Suprapubic skin (tissue), 4 donors: ENCODE measurements around the gene SERPING1.

Experiments used
- POLR2A ChIP-seq, 2 donors: fragments of 450-650 bp; IDR thresholded peaks; one replicate each; pipeline ENCODE4 v1.6.1; 2017; ENCODE audit warnings: antibody characterized with exemption in 2 of 2, mild to moderate bottlenecking in 2 of 2, moderate library complexity in 2 of 2
- POLR2AphosphoS5 ChIP-seq, 3 donors: sonication (generic); formaldehyde crosslinking; IDR thresholded peaks; one replicate each; pipeline ENCODE4 v1.6.1; 2017; ENCODE audit warnings: antibody characterized with exemption in 3 of 3
- TF ChIP-seq, protein P1 (sequence below), 2 donors: fragments of 200-600 bp in 1 of 2; fragments of 450-650 bp in 1 of 2; sonication (generic) in 1 of 2; IDR thresholded peaks; one replicate each; pipeline ENCODE4 v1.5.1; 2016 to 2019; ENCODE audit warnings: antibody characterized with exemption in 2 of 2, mild to moderate bottlenecking in 1 of 2, moderate library complexity in 1 of 2

DNA sequence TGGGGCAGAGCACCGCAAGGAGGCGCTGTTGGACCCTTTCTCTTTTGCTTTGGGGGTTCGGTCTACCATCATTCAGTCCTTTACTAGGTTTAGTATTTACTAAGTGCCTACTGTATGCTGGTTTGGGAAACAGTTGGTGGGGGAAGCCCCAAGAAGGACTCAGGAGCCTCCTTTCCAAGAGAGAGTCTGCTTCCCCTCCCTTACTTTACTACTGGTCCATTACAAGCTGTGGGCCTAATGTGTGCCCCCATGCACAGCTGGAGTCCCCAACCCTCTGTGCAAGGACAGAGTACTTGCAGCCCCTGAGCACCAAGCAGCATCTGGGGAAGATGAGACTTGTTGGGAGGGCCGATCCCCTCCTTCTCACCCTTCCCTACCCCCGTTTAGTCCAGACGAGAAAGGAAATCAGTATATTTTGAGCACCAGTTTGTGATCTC, 29.1 kb upstream of the SERPING1 start:
- TF ChIP-seq, protein P1, sequence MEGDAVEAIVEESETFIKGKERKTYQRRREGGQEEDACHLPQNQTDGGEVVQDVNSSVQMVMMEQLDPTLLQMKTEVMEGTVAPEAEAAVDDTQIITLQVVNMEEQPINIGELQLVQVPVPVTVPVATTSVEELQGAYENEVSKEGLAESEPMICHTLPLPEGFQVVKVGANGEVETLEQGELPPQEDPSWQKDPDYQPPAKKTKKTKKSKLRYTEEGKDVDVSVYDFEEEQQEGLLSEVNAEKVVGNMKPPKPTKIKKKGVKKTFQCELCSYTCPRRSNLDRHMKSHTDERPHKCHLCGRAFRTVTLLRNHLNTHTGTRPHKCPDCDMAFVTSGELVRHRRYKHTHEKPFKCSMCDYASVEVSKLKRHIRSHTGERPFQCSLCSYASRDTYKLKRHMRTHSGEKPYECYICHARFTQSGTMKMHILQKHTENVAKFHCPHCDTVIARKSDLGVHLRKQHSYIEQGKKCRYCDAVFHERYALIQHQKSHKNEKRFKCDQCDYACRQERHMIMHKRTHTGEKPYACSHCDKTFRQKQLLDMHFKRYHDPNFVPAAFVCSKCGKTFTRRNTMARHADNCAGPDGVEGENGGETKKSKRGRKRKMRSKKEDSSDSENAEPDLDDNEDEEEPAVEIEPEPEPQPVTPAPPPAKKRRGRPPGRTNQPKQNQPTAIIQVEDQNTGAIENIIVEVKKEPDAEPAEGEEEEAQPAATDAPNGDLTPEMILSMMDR (IDR thresholded peaks at IDR 0.05) = peak in 1 of 2 donors; percentile 93
- TF ChIP-seq POLR2A (IDR thresholded peaks at IDR 0.05) (no peak), POLR2AphosphoS5 (IDR thresholded peaks at IDR 0.05) (no peak)
